Activated CD4-positive, alpha-beta T cell treated with anti-CD3 and anti-CD28 coated beads, Interleukin-2, Interleukin-6, amounts not matched to agents 100 ng/mL and 50 ng/mL, durations not matched to agents 16 hours and 8 hours (primary cell): ENCODE results near the gene PLEKHF1.

Experiments used
- DNase-seq: peaks from one replicate; pipeline ENCODE4 v3.0.0-alpha.2; 2020

PLEKHF1 gene

DNA sequence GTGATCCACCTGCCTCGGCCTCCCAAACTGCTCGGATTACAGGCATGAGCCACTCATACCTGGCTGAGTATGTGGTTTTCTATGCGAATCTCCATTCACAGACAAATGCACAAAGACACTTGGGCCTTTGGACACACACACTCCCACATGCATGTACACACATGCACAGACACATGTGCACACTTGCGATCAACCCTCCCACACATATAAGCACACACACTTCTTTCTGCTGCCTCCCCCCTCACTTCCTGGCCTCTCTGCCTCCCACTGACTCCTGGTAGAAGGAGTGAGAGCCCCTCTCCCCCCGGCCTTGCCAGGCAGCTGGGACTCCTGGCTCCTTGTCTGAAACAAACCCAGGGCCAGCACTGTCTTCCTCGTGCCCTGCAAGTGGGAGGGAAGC is 29.3 kb upstream of the PLEKHF1 start:
- no peak for DNase-seq

- DNase-seq: no peak
Measured at GRCh38 chr19:29636553-29637360, 28.5 kb upstream of the PLEKHF1 start.

DNA sequence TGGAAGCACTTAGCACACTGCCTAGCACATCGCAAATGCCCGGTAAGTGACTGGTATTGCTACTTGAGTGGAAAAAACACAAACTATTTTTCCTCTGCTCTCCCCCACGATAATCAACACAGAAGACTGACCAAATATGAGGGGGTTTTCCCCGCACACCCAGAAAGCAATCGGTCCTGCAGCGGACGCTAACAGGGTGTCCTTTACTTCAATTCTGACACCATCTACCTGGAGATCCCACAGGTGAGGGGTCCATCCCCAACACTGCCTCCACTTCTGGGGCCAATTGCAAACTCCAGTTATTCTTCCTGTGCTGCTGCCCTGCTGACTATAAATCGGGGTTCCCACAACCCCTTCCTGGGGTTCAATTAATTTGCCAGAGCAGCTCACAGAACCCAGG is 26.2 kb upstream of the PLEKHF1 start:
- DNase-seq: no peak

- DNase-seq: no peak
Measured at GRCh38 chr19:29640231-29640630, 25.0 kb upstream of the PLEKHF1 start.

GRCh38 chr19:29641597-29641996 is 23.7 kb upstream of the PLEKHF1 start:
- no peak for DNase-seq

DNA sequence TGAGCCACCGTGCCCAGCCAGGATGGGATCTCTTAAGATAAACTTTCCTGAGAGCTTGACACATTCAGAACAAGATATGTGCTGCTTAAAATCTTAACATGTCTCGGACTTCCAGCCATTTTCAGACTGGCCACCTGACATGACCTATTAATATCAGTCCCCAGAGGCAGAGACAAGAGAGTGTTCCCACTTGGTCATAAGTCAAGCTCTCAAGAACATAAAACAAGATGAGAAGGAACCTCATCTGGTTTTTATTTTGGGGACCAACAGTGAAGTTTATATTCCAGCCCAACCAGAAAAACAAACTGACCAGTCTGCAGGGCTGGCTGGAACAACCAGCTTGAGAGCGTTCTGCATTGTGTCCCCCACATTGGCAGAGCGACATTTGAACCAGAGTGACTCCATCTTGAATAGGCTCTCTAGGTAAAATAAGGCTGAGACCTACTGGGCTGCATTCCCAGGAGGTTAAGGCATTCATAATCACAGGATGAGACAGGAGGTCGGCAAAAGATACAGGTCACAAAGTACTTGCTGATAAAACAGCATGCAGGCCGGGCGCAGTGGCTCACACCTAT is 21.8 kb upstream of the PLEKHF1 start:
- DNase-seq: no peak

GRCh38 chr19:29644210-29644609 is 21.1 kb upstream of the PLEKHF1 start:
- DNase-seq: no peak

DNA sequence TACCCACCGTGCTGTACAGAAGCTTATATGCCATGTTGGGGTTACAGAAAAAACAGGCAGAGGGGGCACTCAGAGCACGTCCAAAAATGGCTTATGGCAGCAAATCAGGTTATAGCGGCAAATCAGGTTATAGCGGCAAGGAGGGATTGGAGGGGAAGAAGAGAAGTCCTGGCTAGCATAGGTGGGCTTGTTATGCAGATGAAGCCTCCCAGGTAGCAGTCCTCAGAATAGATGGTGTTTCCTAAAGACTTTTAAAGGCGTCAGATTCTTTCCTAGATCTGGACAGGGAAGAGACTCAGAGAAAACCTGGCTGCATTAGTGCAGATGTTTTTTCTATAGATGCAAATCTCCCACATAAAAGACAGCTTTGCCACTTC is 19.8 kb upstream of the PLEKHF1 start:
- no peak for DNase-seq

GRCh38 chr19:29645911-29646310 is 19.4 kb upstream of the PLEKHF1 start:
- DNase-seq: no peak

- no peak for DNase-seq
Measured at GRCh38 chr19:29650772-29651387, 14.4 kb upstream of the PLEKHF1 start.

- no peak for DNase-seq
Measured at GRCh38 chr19:29651622-29652394, 13.5 kb upstream of the PLEKHF1 start.

GRCh38 chr19:29653398-29653797 is 11.9 kb upstream of the PLEKHF1 start:
- DNase-seq: no peak

DNA sequence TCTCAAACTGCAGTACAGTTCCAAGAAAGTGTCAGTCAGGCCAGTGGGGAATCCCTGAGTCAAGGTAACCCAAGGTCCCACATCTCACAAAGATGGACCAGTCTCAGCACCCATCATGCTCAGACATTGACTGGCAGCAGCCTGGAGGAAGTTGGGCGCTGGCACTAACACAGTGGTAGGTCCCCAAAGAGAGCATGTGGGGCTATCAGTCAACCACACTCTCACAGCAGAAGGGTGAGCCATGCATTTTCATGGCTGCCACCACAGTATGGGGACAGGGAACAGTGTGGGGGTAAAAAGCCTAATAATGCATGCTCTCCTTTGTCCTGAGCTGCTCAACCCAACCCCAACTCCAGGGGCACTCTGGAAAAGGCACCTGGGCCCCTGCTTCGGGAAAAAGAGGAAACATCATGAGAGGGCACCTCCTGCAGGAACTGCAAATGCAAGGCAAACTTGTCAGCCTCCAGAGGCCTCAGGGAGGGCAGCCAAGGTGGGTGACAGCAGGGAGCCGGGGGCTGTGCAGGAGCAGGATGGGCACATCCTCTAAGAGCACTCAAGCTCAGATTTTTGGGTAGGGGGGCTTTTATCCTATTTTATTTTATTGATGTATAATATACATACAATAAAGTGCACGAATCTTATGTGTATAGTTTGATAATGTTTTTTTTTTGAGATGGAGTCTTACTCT is 9.5 kb upstream of the PLEKHF1 start:
- no peak for DNase-seq

GRCh38 chr19:29658221-29658991 is 6.9 kb upstream of the PLEKHF1 start:
- no peak for DNase-seq

GRCh38 chr19:29660835-29661234 is 4.4 kb upstream of the PLEKHF1 start:
- no peak for DNase-seq

DNA sequence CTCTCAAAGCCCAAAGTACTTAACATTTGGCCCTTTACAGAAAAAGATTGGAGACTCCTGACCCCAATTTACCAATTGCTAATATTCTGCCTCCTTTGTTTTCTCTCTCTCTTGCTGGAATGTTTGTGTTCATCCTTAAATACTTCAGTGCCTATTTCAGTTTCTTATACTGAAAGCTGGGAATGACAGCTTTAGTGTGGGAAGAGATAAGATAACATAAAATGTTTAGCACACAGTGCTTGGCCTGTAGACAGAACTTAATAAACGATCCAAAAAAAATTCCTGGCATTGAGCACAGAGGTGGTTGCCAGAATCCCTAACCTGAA is 3.0 kb upstream of the PLEKHF1 start:
- no peak for DNase-seq

DNA sequence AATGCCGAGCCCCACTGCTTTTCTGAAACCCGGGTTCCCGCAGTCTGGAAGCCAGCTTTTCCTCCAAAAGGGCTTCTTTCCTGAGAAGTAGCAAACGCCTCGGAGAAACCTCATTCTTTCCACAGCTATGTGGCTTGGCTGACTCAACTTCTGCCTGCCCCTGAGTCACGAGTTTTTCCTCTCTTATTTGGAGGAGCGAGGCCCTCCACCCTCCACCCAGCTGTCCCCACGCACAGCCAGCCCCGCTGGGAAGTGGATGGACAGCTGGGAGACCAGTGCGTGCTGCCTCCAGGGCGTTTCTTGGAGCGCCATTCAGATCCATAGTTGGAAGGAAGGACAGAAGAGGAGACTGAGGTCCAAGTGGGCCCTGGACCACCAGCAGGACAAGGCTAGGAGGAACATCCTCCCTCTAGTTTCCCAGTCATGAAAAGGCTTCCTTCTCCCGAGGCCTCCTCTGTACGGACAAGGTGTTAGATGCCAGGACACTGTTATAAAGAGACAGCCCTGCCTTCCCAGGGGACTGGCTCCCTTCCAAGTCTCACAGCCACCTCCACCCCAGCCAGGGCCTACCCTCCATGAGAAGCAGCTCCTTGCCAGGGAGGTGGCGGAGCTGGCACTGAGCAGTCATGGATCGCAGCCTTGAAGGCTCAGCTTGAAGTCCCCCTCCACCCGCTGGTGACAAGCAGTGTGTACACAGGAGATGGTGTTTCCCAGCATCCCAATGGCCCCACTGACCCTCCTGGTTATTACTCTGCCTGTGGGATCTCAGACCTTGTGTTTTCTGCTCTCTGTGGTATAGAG is 2.5 kb upstream of the PLEKHF1 start:
- peak; percentile 71 for DNase-seq

GRCh38 chr19:29663861-29664752 is 1.2 kb upstream of the PLEKHF1 start:
- DNase-seq: no peak

DNA sequence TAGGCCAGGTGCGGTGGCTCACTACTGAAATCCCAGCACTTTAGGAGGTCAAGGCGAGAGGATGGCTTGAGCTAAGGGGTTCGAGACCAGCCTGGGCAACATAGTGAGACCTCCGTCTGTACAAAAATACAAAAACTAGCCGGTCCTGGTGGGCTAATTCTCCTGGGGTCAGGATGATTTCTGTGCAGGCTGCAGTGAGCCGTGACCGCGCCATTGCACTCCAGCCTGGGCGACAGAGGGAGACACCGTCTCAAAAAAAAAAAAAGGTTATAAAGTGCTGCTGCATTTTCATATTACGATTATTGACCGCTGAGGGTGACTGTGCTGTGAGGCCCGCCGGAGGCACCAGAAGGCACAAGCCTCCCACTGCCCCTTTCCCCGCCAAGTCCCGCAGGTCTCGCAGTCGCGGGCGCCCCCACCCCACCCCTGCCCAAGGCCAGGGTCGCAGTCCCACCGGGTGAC is 477 bp upstream of the PLEKHF1 start:
- DNase-seq: no peak
